HG03045 (cell line): ENCODE measurements around the gene RERG.

Experiments
- ATAC-seq: cut with Tn5 transposase; IDR thresholded peaks from one replicate; pipeline ENCODE4 v1.9.1; 2021; ENCODE audit warnings: mild to moderate bottlenecking, moderate library complexity; ENCODE audit not compliant: unreplicated experiment

Gene RERG

DNA sequence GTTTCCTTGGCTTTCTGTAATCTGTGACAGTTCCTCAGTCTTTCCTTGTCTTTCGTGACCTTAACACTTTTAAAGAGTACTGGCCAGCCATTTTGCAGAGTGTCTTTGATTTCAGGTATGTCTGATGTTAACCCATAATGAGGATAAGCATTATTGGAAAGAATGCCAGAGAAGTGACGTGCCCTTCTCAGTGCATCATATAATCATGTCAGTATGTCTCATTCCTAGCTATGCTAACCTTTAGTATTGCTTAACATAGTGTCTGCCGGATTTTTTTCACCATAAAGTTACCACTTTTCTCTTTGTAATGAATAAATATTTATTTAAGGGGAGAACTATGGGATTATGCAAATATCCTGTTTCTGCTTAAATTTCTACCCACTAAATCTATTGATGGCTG is 28.5 kb downstream of the RERG start:
- ATAC-seq: no peak

DNA sequence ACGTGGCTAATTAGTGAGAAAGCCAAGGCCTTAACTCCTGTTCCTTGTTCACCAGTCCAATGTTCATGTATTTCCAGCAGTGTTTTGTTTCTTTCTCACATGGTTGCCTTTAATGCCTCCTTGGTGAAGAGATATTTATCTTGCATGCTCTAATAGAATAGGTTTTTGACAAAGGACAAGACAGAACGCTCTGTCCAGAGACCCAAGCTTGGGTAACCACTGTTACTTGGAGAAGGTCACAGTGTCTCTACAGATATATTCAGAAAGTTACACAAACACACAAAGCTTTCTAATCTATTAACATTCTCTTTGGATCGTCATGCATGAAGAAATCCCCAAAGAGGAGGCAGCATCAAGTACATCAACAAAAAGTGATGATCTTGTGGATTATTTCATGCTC is 33.1 kb downstream of the RERG start:
- no peak for ATAC-seq

GRCh38 chr12:15186597-15186996 is 34.6 kb downstream of the RERG start:
- no peak for ATAC-seq

GRCh38 chr12:15184484-15184883 is 36.7 kb downstream of the RERG start:
- ATAC-seq: no peak

- no peak for ATAC-seq
Measured at GRCh38 chr12:15183821-15184220, 37.4 kb downstream of the RERG start.

DNA sequence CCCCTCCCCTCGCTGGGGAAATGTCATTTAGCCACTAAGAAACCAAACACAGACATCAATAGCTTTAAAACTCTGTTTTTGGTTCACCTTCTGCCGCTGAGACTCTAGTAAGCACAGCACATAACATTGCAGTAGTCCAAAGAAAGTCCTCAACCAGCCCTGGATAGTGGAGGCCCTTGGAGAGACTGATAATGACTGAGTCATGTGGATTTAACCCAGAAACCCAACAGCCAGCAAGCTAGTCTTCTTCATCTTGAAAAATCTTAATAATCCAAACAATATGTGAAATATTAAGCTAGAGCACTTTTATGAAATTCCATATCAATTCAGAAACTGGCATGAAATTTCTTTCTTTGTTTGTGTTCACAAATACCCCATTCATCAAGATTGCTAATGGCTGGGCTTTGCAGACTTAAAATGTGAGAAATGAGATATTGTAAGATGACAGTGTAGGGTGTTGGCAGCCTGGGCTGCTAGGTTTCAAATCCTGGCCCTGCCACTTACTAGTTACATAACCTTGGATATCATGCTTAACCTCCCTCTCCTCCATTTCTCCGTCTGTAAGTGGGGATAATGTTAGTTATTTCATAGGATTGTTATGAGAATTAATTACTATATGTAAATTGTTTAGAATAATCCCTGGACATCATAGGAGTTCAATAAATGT is 40.1 kb downstream of the RERG start:
- no peak for ATAC-seq

GRCh38 chr12:15180325-15180724 is 40.9 kb downstream of the RERG start:
- no peak for ATAC-seq

DNA sequence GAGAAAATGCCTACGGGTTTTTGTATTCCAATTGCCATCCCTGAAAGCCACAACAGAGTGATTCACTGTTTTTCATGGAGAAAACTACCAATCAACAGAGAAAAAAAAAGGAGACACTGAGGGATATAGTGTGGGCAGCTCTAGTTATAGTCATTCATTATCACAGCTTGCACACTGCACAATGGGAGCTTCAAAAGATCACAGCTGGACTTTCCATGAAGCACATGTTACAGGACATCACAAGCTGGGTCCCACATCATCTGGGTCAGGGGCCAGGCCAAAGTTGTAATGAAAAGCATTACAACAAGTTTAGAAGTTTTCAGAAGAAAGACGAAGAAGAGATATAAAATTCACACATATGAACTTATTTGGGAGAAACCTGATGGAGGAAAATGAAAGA is 41.5 kb downstream of the RERG start:
- ATAC-seq: no peak

DNA sequence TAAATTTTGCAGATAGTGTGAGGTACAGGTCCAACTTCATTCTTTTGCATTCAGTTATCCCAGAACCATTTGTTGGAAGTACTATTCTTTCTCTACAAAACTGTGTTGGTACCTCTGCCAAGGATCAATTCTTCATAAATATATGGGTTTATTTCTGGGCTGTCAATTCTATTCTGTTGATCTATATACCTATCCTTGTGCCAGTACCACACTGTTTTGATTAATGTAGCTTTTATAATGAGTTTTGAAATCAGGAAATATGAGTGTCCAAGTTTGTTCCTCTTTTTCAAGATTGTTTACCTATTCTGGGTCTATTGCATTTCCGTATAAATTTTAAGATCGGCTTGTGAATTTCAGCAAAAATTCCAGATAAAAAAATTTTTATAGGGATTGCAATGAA is 48.1 kb downstream of the RERG start:
- no peak for ATAC-seq

DNA sequence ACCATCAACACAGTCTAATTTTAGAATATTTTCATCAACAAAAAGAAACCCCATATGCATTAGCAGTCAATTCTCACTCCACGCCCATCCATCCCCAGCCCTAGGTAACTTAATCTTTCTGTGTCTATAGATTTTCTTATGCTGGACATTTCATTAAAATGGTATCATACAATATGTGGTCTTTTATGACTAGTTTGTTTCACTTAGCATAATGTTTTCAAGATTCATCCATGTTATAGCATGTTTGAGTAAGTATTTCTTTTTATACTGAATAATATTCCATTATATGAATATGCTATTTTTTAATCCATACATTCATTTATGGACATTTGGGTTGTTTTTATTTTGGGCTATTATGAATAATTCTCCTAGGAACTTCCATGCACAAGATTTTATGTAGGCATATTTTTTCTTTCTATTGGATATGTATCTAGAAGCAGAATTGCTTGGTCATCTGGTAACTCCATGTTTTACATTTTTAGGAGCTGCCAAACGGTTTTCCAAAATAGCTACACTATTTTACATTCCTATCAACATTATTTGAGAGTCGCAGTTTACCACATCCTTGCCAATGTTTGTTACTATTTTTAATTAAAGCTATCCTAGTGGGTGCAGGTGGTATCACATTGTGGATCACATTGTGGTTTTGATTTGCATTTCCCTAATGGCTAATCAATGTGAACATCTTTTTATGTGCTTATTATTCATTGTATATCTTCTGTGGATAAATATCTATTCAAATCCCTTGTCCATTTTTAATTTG is 49.0 kb downstream of the RERG start:
- no peak for ATAC-seq

- no peak for ATAC-seq
Measured at GRCh38 chr12:15171012-15171655, 50.1 kb downstream of the RERG start.

DNA sequence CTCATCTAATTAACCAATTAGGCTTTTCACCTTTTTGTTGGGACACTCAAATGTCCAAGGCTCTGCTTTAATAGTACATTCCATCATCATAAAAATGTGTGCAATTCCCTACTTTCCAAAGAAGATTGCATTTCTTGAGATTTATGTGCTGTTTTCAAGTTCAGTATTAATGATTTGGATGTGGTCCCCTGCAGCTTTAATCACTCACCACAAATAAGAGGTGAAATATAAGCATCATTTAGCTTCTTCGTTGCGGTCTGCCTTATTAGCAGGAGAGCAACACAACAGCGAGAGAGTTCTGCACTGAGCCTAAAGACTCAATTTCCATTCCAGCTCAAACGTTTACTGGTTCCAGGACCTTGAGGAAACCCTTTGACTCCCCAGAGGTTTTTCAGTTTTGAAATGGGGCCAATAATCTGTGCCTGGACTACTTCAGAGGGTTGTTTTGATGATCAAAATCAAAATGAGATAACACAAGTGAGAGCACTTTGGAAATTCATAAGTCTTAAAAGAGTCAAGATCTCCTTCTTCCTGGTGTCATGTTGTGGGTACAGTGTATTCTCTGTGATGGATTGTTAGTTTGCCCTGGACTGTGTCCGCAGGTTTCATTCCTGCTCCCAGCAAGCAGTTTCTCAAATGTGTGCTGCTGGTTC is 53.1 kb downstream of the RERG start:
- ATAC-seq: no peak

GRCh38 chr12:15165012-15165659 is 56.1 kb downstream of the RERG start:
- ATAC-seq: no peak

DNA sequence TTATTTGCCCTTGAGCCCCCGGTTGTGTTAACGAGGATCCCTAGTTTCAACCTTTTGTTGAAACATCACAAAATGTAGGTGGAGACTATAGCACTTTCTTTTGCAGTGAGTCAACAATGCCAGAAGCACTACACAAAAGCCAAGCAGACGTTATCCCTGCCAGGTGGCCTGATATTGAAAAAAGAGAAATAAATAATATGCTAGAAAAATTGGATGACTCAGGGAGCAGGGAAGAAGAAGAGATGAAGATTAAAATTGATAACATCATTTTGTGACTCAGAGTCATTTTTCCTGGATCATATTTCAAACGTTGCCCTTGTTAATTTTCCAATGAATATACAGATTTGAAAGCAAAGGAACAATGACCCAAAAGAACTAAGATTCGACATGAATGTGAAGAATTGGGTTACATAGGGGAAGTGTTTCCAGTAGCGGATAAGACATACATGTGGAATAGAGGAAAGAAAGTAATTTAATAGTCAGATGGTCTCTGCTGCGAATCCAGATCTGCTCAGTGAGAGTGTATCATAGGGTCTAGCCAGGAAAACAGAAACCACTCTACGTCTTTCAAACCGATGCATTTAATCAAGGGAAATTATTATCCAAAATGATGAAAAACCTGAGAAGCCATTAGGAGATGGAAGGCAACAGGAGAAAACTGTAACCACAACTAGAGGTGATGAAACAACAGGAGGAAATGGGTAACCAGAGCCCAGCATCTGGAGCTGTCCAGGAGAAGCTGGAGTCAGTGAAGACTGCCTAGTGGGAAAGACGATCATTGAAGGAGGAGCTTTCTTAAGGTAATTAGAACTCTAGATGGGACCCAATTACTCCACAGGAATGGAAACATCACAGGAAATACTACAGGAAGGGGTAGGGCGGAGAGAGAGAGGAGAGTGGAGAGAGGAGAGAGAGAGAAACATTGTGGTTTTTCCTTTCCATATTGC is 57.9 kb downstream of the RERG start:
- ATAC-seq: no peak

DNA sequence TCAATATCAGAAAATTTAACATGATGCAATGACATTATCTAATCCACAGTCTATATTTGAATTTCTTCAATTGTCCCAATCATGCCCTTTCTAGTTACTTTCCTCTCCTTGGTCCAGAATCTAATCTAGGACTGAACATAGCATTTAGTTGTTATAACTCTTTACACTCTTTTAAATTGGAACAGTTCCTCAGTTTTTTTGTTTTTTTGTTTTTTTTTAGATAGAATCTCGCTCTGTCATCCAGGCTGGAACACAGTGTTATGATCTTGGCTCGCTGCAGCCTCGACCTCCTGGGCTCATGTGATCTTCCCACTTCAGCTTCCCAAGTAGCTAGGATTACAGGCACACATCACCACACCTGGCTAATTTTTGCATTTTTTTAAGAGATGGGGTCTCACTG is 63.1 kb downstream of the RERG start:
- ATAC-seq: no peak

GRCh38 chr12:15157269-15157671 is 63.9 kb downstream of the RERG start:
- ATAC-seq: no peak

- no peak for ATAC-seq
Measured at GRCh38 chr12:15155271-15155670, 65.9 kb downstream of the RERG start.

DNA sequence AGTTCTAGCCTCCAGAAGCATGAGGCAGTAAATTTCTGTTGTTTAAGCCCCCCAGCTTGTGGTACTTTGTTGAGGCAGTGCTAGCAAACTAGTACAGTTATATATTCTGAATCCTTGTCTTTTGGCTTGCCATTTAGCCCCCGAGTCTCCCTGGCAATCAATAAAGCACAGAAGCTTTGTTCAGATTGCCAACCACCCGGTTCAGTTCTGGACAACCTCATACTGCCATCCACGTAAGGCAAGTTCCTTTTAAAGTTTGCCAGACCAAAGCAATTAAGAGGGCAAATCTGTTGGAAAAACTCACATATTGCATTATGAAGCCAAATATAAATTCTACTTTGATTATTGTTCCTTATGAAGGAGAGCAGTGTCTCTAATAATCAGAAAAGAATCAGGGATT is 67.1 kb downstream of the RERG start:
- ATAC-seq: no peak

GRCh38 chr12:15152868-15153267 is 68.3 kb downstream of the RERG start:
- no peak for ATAC-seq

GRCh38 chr12:15152456-15152855 is 68.8 kb downstream of the RERG start:
- ATAC-seq: no peak
